Measurements from ENCODE around the gene DIPK1B. TPM values are rescaled to one million over a fixed set of nuclear protein-coding genes. Genes with fewer than 3 reads are reported as not detected.
"Not testable (repeated sequence)": the region's sequence is repeated elsewhere in the genome, so short reads cannot be mapped to it uniquely, and the experiment has no call there.

The DIPK1B gene
- total and polyA plus RNA-seq, 4 donors = 1.1 to 13.6 (median 6.1) TPM

GRCh38 chr9:136760424-136760823, 48.1 kb downstream of the DIPK1B start:
- H3K4me1 ChIP-seq (ENCODE audit: control insufficient read depth in 1 of 2, insufficient read depth in 2 of 2, low read length in 2 of 2) = no peaks in the 10 kb centered on the region
- H3K9me3 ChIP-seq (ENCODE audit: control insufficient read depth, low read length) = no peaks in the 10 kb centered on the region
- 67% methylated on average over 25 of the region's 25 CpGs for WGBS, 2 donors
- H3K27ac ChIP-seq (ENCODE audit: low read depth in 1 of 2, low read length in 2 of 2) = no peak overlapping the region
- no peak overlapping the region for H3K4me3 ChIP-seq (ENCODE audit: low read length in 2 of 2)
- ATAC-seq (ENCODE audit: low FRiP score) = no peak
- H3K36me3 ChIP-seq (ENCODE audit: control insufficient read depth in 1 of 2, insufficient read depth in 2 of 2, low read length in 1 of 2) = no peaks in the 10 kb centered on the region
- DNase-seq = peak; percentile 29 to 77
- intact Hi-C loops (cut with DNase I) = no loop called here
- no peaks in the 10 kb centered on the region for H3K27me3 ChIP-seq (ENCODE audit: control insufficient read depth in 1 of 2, insufficient read depth in 2 of 2, low read length in 1 of 2)

GRCh38 chr9:136760834-136761544, 48.6 kb downstream of the DIPK1B start:
- H3K4me3 ChIP-seq (ENCODE audit: low read length in 2 of 2); H3K36me3 ChIP-seq (ENCODE audit: control insufficient read depth in 1 of 2, insufficient read depth in 2 of 2, low read length in 1 of 2); ATAC-seq (ENCODE audit: low FRiP score); H3K4me1 ChIP-seq (ENCODE audit: control insufficient read depth in 1 of 2, insufficient read depth in 2 of 2, low read length in 2 of 2); H3K27ac ChIP-seq (ENCODE audit: low read depth in 1 of 2, low read length in 2 of 2); H3K9me3 ChIP-seq (ENCODE audit: control insufficient read depth, low read length); H3K27me3 ChIP-seq (ENCODE audit: control insufficient read depth in 1 of 2, insufficient read depth in 2 of 2, low read length in 1 of 2); intact Hi-C loops (cut with DNase I): not testable (repeated sequence)
- 41 to 43% methylated on average over 22 of the region's 22 CpGs for WGBS, 2 donors
- peak; percentile 66 to 82 for DNase-seq

- no peak for ATAC-seq (ENCODE audit: low FRiP score)
- no peaks in the 10 kb centered on the region for H3K4me1 ChIP-seq (ENCODE audit: control insufficient read depth in 1 of 2, insufficient read depth in 2 of 2, low read length in 2 of 2)
- H3K27ac ChIP-seq (ENCODE audit: low read depth in 1 of 2, low read length in 2 of 2) = no peak overlapping the region
- H3K9me3 ChIP-seq (ENCODE audit: control insufficient read depth, low read length) = no peaks in the 10 kb centered on the region
- H3K4me3 ChIP-seq (ENCODE audit: low read length in 2 of 2) = no peak overlapping the region
- H3K27me3 ChIP-seq (ENCODE audit: control insufficient read depth in 1 of 2, insufficient read depth in 2 of 2, low read length in 1 of 2) = no peaks in the 10 kb centered on the region
- WGBS, 2 donors = 81 to 88% methylated on average over 11 to 13 of the region's 13 CpGs
- peak; percentile 26 to 34 for DNase-seq
- H3K36me3 ChIP-seq (ENCODE audit: control insufficient read depth in 1 of 2, insufficient read depth in 2 of 2, low read length in 1 of 2) = no peaks in the 10 kb centered on the region
- intact Hi-C loops (cut with DNase I) = no loop called here
Observed at GRCh38 chr9:136761545-136761981, 49.2 kb downstream of the DIPK1B start.

GRCh38 chr9:136762221-136762691, 49.9 kb downstream of the DIPK1B start:
- Histone ChIP-seq H3K27ac (ENCODE audit: low read depth in 1 of 2, low read length in 2 of 2) (no peak overlapping the region), H3K4me3 (ENCODE audit: low read length in 2 of 2) (no peak overlapping the region), H3K36me3 (ENCODE audit: control insufficient read depth in 1 of 2, insufficient read depth in 2 of 2, low read length in 1 of 2) (no peaks in the 10 kb centered on the region), H3K9me3 (ENCODE audit: control insufficient read depth, low read length) (no peaks in the 10 kb centered on the region), H3K4me1 (ENCODE audit: control insufficient read depth in 1 of 2, insufficient read depth in 2 of 2, low read length in 2 of 2) (no peaks in the 10 kb centered on the region), H3K27me3 (ENCODE audit: control insufficient read depth in 1 of 2, insufficient read depth in 2 of 2, low read length in 1 of 2) (no peaks in the 10 kb centered on the region)
- DNase-seq (peak; percentile 37 to 43), ATAC-seq (ENCODE audit: low FRiP score) (no peak)
- intact Hi-C loops (cut with DNase I) = no loop called here
- 80 to 82% methylated on average over 17 of the region's 17 CpGs for WGBS, 2 donors

- no peaks in the 10 kb centered on the region for H3K27me3 ChIP-seq (ENCODE audit: control insufficient read depth in 1 of 2, insufficient read depth in 2 of 2, low read length in 1 of 2)
- peak; percentile 33 for ATAC-seq (ENCODE audit: low FRiP score)
- DNase-seq = peak; percentile 43 to 84
Observed at GRCh38 chr9:136762915-136763648, 50.7 kb downstream of the DIPK1B start.

GRCh38 chr9:136763649-136764035, 51.3 kb downstream of the DIPK1B start:
- no peaks in the 10 kb centered on the region for H3K36me3 ChIP-seq (ENCODE audit: control insufficient read depth in 1 of 2, insufficient read depth in 2 of 2, low read length in 1 of 2)
- intact Hi-C loops (cut with DNase I) = no loop called here
- H3K27me3 ChIP-seq (ENCODE audit: control insufficient read depth in 1 of 2, insufficient read depth in 2 of 2, low read length in 1 of 2) = no peaks in the 10 kb centered on the region
- ATAC-seq (ENCODE audit: low FRiP score) = no peak
- no peaks in the 10 kb centered on the region for H3K9me3 ChIP-seq (ENCODE audit: control insufficient read depth, low read length)
- no peak overlapping the region for H3K27ac ChIP-seq (ENCODE audit: low read depth in 1 of 2, low read length in 2 of 2)
- H3K4me1 ChIP-seq (ENCODE audit: control insufficient read depth in 1 of 2, insufficient read depth in 2 of 2, low read length in 2 of 2) = no peaks in the 10 kb centered on the region
- H3K4me3 ChIP-seq (ENCODE audit: low read length in 2 of 2) = no peak overlapping the region
- DNase-seq = peak in 1 of 2 donors; percentile 70
- WGBS, 2 donors = 84 to 86% methylated on average over 14 of the region's 14 CpGs

More at GRCh38 chr9:136762915-136763648, 50.7 kb downstream of the DIPK1B start:
- Histone ChIP-seq H3K27ac (ENCODE audit: low read depth in 1 of 2, low read length in 2 of 2) (no peak overlapping the region), H3K4me1 (ENCODE audit: control insufficient read depth in 1 of 2, insufficient read depth in 2 of 2, low read length in 2 of 2) (no peaks in the 10 kb centered on the region), H3K4me3 (ENCODE audit: low read length in 2 of 2) (no peak overlapping the region), H3K9me3 (ENCODE audit: control insufficient read depth, low read length) (no peaks in the 10 kb centered on the region), H3K36me3 (ENCODE audit: control insufficient read depth in 1 of 2, insufficient read depth in 2 of 2, low read length in 1 of 2) (no peaks in the 10 kb centered on the region)
- intact Hi-C loops (cut with DNase I) = no loop called here
- 14 to 18% methylated on average over 37 of the region's 37 CpGs for WGBS, 2 donors

GRCh38 chr9:136764301-136764891, 52.0 kb downstream of the DIPK1B start, which contains the start of gene LCN15:
Gene LCN15, minus strand, starts transcription at chr9:136764518. Its CDS starts 30 bp downstream, at chr9:136764488.
- Histone ChIP-seq H3K27me3 (ENCODE audit: control insufficient read depth in 1 of 2, insufficient read depth in 2 of 2, low read length in 1 of 2) (no peaks in the 10 kb centered on the region), H3K9me3 (ENCODE audit: control insufficient read depth, low read length) (no peaks in the 10 kb centered on the region), H3K27ac (ENCODE audit: low read depth in 1 of 2, low read length in 2 of 2) (no peak within 1 kb of the TSS), H3K36me3 (ENCODE audit: control insufficient read depth in 1 of 2, insufficient read depth in 2 of 2, low read length in 1 of 2) (no peaks in the 10 kb centered on the region), H3K4me3 (ENCODE audit: low read length in 2 of 2) (no peak within 1 kb of the TSS), H3K4me1 (ENCODE audit: control insufficient read depth in 1 of 2, insufficient read depth in 2 of 2, low read length in 2 of 2) (no peaks in the 10 kb centered on the region)
- ATAC-seq (ENCODE audit: low FRiP score) (no peak), DNase-seq (peak; percentile 44 to 45)
- WGBS, 2 donors = 78% methylated on average over 14 of the region's 14 CpGs
- intact Hi-C loops (cut with DNase I) = no loop called here

- Histone ChIP-seq H3K27ac (ENCODE audit: low read depth in 1 of 2, low read length in 2 of 2) (no peak overlapping the region), H3K36me3 (ENCODE audit: control insufficient read depth in 1 of 2, insufficient read depth in 2 of 2, low read length in 1 of 2) (no peaks in the 10 kb centered on the region), H3K9me3 (ENCODE audit: control insufficient read depth, low read length) (no peaks in the 10 kb centered on the region), H3K4me1 (ENCODE audit: control insufficient read depth in 1 of 2, insufficient read depth in 2 of 2, low read length in 2 of 2) (no peaks in the 10 kb centered on the region), H3K4me3 (ENCODE audit: low read length in 2 of 2) (no peak overlapping the region), H3K27me3 (ENCODE audit: control insufficient read depth in 1 of 2, insufficient read depth in 2 of 2, low read length in 1 of 2) (no peaks in the 10 kb centered on the region)
- intact Hi-C loops (cut with DNase I) = no loop called here
- WGBS, 2 donors = 89 to 91% methylated on average over 14 of the region's 14 CpGs
- no peak for ATAC-seq (ENCODE audit: low FRiP score)
- DNase-seq = peak in 1 of 2 donors; percentile 32
Observed at GRCh38 chr9:136765041-136765440, 52.7 kb downstream of the DIPK1B start.

Data from aorta (tissue), 5 donors.